HCT116 (cell line): ENCODE measurements around the gene CCSER1. TPM values are rescaled to one million over a fixed set of nuclear protein-coding genes. Genes with fewer than 3 reads are reported as not detected.

Experiments used
- ATAC-seq: fragments of 200-7000 bp; cut with Tn5 transposase; 2 replicates; pipeline ENCODE4 v1.9.1; 2020; ENCODE audit warnings: mild to moderate bottlenecking, moderate library complexity
- BruUV-seq: library from RNA; stranded (reverse); fragments of 400-500 nt; replicated peaks from 2 replicates; lab custom pipeline; 2021; lab: Mats Ljungman, UMichigan
- CTCF ChIA-PET: fragments of 300-600 bp; sonication (Branson Sonifier 250); formaldehyde crosslinking; loops from one replicate; lab custom pipeline; 2021; ENCODE audit warnings: antibody characterized with exemption; lab: Charles Lee
- POLR2A ChIA-PET: fragments of 300-600, 350-600 bp; sonication (Branson Sonifier 250); formaldehyde crosslinking; loops from one replicate; lab custom pipeline; 2021; ENCODE audit warnings: antibody characterized with exemption; lab: Charles Lee
- RAD21 ChIA-PET, 2 experiments: fragments of 300-600 bp; sonication (Branson Sonifier 250); formaldehyde crosslinking; loops; one replicate each; lab custom pipeline; 2023; ENCODE audit warnings: low total read pairs in 2 of 2; ENCODE audit not compliant: uncharacterized antibody in 2 of 2, unreplicated experiment in 2 of 2, low non-redundant PET in 1 of 2; lab: Charles Lee
- DNase-seq: peaks from one replicate; pipeline ENCODE4 v3.0.0-alpha.2; 2010; ENCODE audit warnings: low read depth, low spot score
- H2AFZ ChIP-seq: fragments of 200-600 bp; shearing (Covaris generic), sonication (generic); 2 replicates; pipeline ENCODE4 v1.6.1; 2017; ENCODE audit warnings: low read depth, mixed run types, mixed read lengths, antibody characterized with exemption, low read length; ENCODE audit not compliant: poor library complexity, severe bottlenecking
- H3K27ac ChIP-seq: 2 replicates; pipeline ENCODE4 v1.5.1; 2012; ENCODE audit warnings: low read depth, low read length
- H3K27me3 ChIP-seq: fragments of 200-600 bp; sonication (generic); 2 replicates; pipeline ENCODE4 v1.6.1; 2016; ENCODE audit warnings: mixed run types, low read length, mixed read lengths; ENCODE audit not compliant: insufficient read depth
- H3K36me3 ChIP-seq, 2 experiments: fragments of 200-500 bp in 1 of 2; fragments of 200-600 bp in 1 of 2; sonication (Bioruptor generic) in 1 of 2; sonication (generic) in 1 of 2; 2 replicates each; pipeline versions ENCODE4 v1.5.1 to v1.6.1; 2014 to 2016; ENCODE audit warnings: low read length in 2 of 2, inconsistent platforms in 1 of 2, mixed read lengths in 1 of 2, mixed run types in 1 of 2; ENCODE audit not compliant: insufficient read depth in 2 of 2, control insufficient read depth in 1 of 2
- H3K4me1 ChIP-seq, 2 experiments: fragments of 200-600 bp in 1 of 2; sonication (generic) in 1 of 2; 2 replicates each; pipeline versions ENCODE4 v1.5.1 to v1.6.1; 2012 to 2017; ENCODE audit warnings: low read length in 2 of 2, inconsistent platforms in 1 of 2, mild to moderate bottlenecking in 1 of 2, mixed read lengths in 1 of 2, mixed run types in 1 of 2, moderate library complexity in 1 of 2; ENCODE audit not compliant: insufficient read depth in 2 of 2, control insufficient read depth in 1 of 2
- H3K4me2 ChIP-seq: fragments of 200-600 bp; sonication (generic); 2 replicates; pipeline ENCODE4 v1.6.1; 2017; ENCODE audit warnings: mixed run types, low read length, mixed read lengths
- H3K4me3 ChIP-seq, 2 experiments: fragments of 200-600 bp in 1 of 2; sonication (generic) in 1 of 2; replicated peaks in 1 of 2; 2 replicates each; pipeline ENCODE4 v1.5.1; 2011 to 2016; ENCODE audit warnings: low read length in 2 of 2, control low read depth in 1 of 2, low read depth in 1 of 2, mild to moderate bottlenecking in 1 of 2, mixed read lengths in 1 of 2, mixed run types in 1 of 2
- H3K79me2 ChIP-seq: fragments of 200-600 bp; sonication (generic); 2 replicates; pipeline ENCODE4 v1.6.1; 2017; ENCODE audit warnings: mild to moderate bottlenecking, mixed run types, low read length, moderate library complexity, mixed read lengths; ENCODE audit not compliant: insufficient read depth
- H3K9ac ChIP-seq: fragments of 200-600 bp; sonication (generic); 2 replicates; pipeline ENCODE4 v1.6.1; 2016; ENCODE audit warnings: low read length, mixed read lengths
- H3K9me2 ChIP-seq: fragments of 200-600 bp; sonication (generic), shearing (Covaris generic); 2 replicates; pipeline ENCODE4 v1.6.1; 2017; ENCODE audit warnings: mixed run types, mild to moderate bottlenecking, moderate library complexity; ENCODE audit not compliant: insufficient read depth
- H3K9me3 ChIP-seq, 2 experiments: fragments of 200-500 bp in 1 of 2; fragments of 200-600 bp in 1 of 2; sonication (Bioruptor generic) in 1 of 2; sonication (generic) in 1 of 2; 2 replicates each; pipeline ENCODE4 v1.6.1; 2014 to 2017; ENCODE audit warnings: low read length in 2 of 2, mixed read lengths in 2 of 2, inconsistent platforms in 1 of 2, low read depth in 1 of 2, mild to moderate bottlenecking in 1 of 2, mixed run types in 1 of 2, moderate library complexity in 1 of 2; ENCODE audit not compliant: control insufficient read depth in 1 of 2, insufficient read depth in 1 of 2
- H4K20me1 ChIP-seq: fragments of 200-600 bp; sonication (generic), shearing (Covaris generic); 2 replicates; pipeline ENCODE4 v1.6.1; 2017; ENCODE audit warnings: mixed run types, mild to moderate bottlenecking, moderate library complexity; ENCODE audit not compliant: insufficient read depth
- CBX3 ChIP-seq: IDR thresholded peaks from 2 replicates; pipeline ENCODE4 v1.6.1; 2012; ENCODE audit warnings: low read depth
- CEBPB ChIP-seq: IDR thresholded peaks from 2 replicates; pipeline ENCODE4 v1.6.1; 2012; ENCODE audit warnings: low read depth
- CTCF ChIP-seq, 3 experiments: fragments of 200-600 bp in 1 of 3; sonication (generic) in 1 of 3; IDR thresholded peaks in 2 of 3; conservative IDR thresholded peaks in 1 of 3; 2 replicates each; pipeline ENCODE4 v1.5.1; 2012 to 2017; ENCODE audit warnings: low read depth in 2 of 3, low read length in 2 of 3, antibody characterized with exemption in 1 of 3, borderline replicate concordance in 1 of 3, control low read depth in 1 of 3, mild to moderate bottlenecking in 1 of 3, mixed read lengths in 1 of 3, mixed run types in 1 of 3, moderate library complexity in 1 of 3; ENCODE audit not compliant: insufficient read depth in 1 of 3
- EGR1 ChIP-seq: IDR thresholded peaks from 2 replicates; pipeline ENCODE4 v1.6.1; 2012; ENCODE audit warnings: low read depth
- ELF1 ChIP-seq: IDR thresholded peaks from 2 replicates; pipeline ENCODE4 v1.6.1; 2012; ENCODE audit warnings: low read depth, borderline replicate concordance
- EZH2 ChIP-seq: fragments of 200-600 bp; sonication (generic); IDR thresholded peaks from 2 replicates; pipeline ENCODE4 v1.6.1; 2017; ENCODE audit warnings: antibody characterized with exemption, mixed run types
- EZH2phosphoT487 ChIP-seq: fragments of 200-600 bp; IDR thresholded peaks from 2 replicates; pipeline ENCODE4 v1.6.1; 2018; ENCODE audit warnings: antibody characterized with exemption, borderline replicate concordance
- FOSL1 ChIP-seq: IDR thresholded peaks from 2 replicates; pipeline ENCODE4 v1.6.1; 2012; ENCODE audit warnings: low read depth
- JUND ChIP-seq: IDR thresholded peaks from 2 replicates; pipeline ENCODE4 v1.6.1; 2012
- MAX ChIP-seq: IDR thresholded peaks from 2 replicates; pipeline ENCODE4 v1.6.1; 2012
- POLR2AphosphoS5 ChIP-seq: IDR thresholded peaks from 2 replicates; pipeline ENCODE4 v1.6.1; 2011; ENCODE audit warnings: mild to moderate bottlenecking, low read depth, low read length, moderate library complexity
- RAD21 ChIP-seq: IDR thresholded peaks from 2 replicates; pipeline ENCODE4 v1.6.1; 2012; ENCODE audit warnings: low read depth, mild to moderate bottlenecking
- REST ChIP-seq: IDR thresholded peaks from 2 replicates; pipeline ENCODE4 v1.6.1; 2012; ENCODE audit warnings: low read depth
- SP1 ChIP-seq: IDR thresholded peaks from 2 replicates; pipeline ENCODE4 v1.6.1; 2012; ENCODE audit warnings: low read depth
- SRF ChIP-seq: IDR thresholded peaks from 2 replicates; pipeline ENCODE4 v1.6.1; 2012; ENCODE audit warnings: low read depth
- TCF7L2 ChIP-seq: IDR thresholded peaks from 2 replicates; pipeline ENCODE4 v1.7.0; 2011; ENCODE audit warnings: borderline replicate concordance, inconsistent platforms; ENCODE audit not compliant: insufficient read depth, insufficient read length; ENCODE audit errors: extremely low read depth
- YY1 ChIP-seq: IDR thresholded peaks from 2 replicates; pipeline ENCODE4 v1.6.1; 2011; ENCODE audit warnings: low read length, low read depth, moderate library complexity, mild to moderate bottlenecking; ENCODE audit not compliant: insufficient replicate concordance; ENCODE audit errors: extremely low read depth
- ZFX ChIP-seq: fragments of 450-650 bp; IDR thresholded peaks from 2 replicates; pipeline ENCODE4 v1.6.1; 2017
- intact Hi-C: fragments of 100-400 bp; cut with micrococcal nuclease; formaldehyde crosslinking; loops from 2 replicates; pipeline ENCODE4 v1.10.0; 2022
- total RNA-seq: library from RNA; stranded (reverse); gene quantifications from one replicate; pipeline ENCODE4 v1.2.1, GENCODE V29; 2021; ENCODE audit not compliant: unreplicated experiment

CCSER1 gene
- total RNA-seq, 1 experiment from 2014 or later, result 6.7 TPM

- intact Hi-C loops, result no loop called here
- DNase-seq, result no peak
- no peaks in the 10 kb centered on the region; the same call in 1 of the 2 replicates for H3K9me2 ChIP-seq
- ChIA-PET RAD21 (no interaction called here), POLR2A (no interaction called here), CTCF (no interaction called here)
- H4K20me1 ChIP-seq, result no peaks in the 10 kb centered on the region
- H3K27me3 ChIP-seq, result no peaks in the 10 kb centered on the region
- TF ChIP-seq SP1 (no peak), FOSL1 (no peak), CTCF (IDR thresholded peaks at IDR 0.05 in 2 of 3, conservative IDR thresholded peaks at IDR 0.05 in 1 of 3; ENCODE audit: borderline replicate concordance in 1 of 3, insufficient read depth in 1 of 3, low read depth in 2 of 3, low read length in 2 of 3) (no peak), EZH2 (no peak), CBX3 (no peak), SRF (no peak), MAX (no peak), POLR2AphosphoS5 (no peak), ELF1 (no peak), YY1 (no peak), EGR1 (no peak), REST (no peak), JUND (no peak), CEBPB (no peak), TCF7L2 (no peak), RAD21 (no peak), EZH2phosphoT487 (no peak), ZFX (no peak)
- no TSS peak for BruUV-seq
- no peak overlapping the region for H3K27ac ChIP-seq
- no peak overlapping the region for H2AFZ ChIP-seq
- H3K9me3 ChIP-seq, result no peaks in the 10 kb centered on the region
- no peak overlapping the region for H3K9ac ChIP-seq
- H3K4me1 ChIP-seq, result no peaks in the 10 kb centered on the region
- no peaks in the 10 kb centered on the region for H3K79me2 ChIP-seq
- no peak overlapping the region for H3K4me3 ChIP-seq
- ATAC-seq, result no peak
- H3K4me2 ChIP-seq, result no peak overlapping the region
- H3K36me3 ChIP-seq, result no peaks in the 10 kb centered on the region
Observed at GRCh38 chr4:90536408-90536807, 409.2 kb downstream of the CCSER1 start.
